DND-41 (cell line): ENCODE data around the gene COL23A1.

ENCODE experiments used
- ATAC-seq: fragments of 200-7000 bp; cut with Tn5 transposase; 3 replicates; pipeline ENCODE4 v1.9.1; 2021; ENCODE audit warnings: low read depth; ENCODE audit not compliant: insufficient read depth
- DNase-seq: peaks from one replicate; pipeline ENCODE4 v3.0.0-alpha.2; 2020
- H2AFZ ChIP-seq: 2 replicates; pipeline ENCODE4 v1.6.0; 2012; ENCODE audit warnings: low read depth, low read length
- H3K27ac ChIP-seq: 2 replicates; pipeline ENCODE4 v1.5.1; 2012; ENCODE audit warnings: low read length, inconsistent platforms
- H3K27me3 ChIP-seq: fragments of 200-600 bp; sonication (generic); 2 replicates; pipeline ENCODE4 v1.6.0; 2012; ENCODE audit warnings: low read length, mild to moderate bottlenecking, inconsistent platforms; ENCODE audit not compliant: insufficient read depth, poor library complexity
- H3K36me3 ChIP-seq: 2 replicates; pipeline ENCODE4 v1.5.1; 2012; ENCODE audit warnings: low read length, inconsistent platforms; ENCODE audit not compliant: insufficient read depth
- H3K4me1 ChIP-seq: 2 replicates; pipeline ENCODE4 v1.5.1; 2012; ENCODE audit warnings: mild to moderate bottlenecking, low read length; ENCODE audit not compliant: insufficient read depth
- H3K4me2 ChIP-seq: 2 replicates; pipeline ENCODE4 v1.6.0; 2012; ENCODE audit warnings: mild to moderate bottlenecking, moderate library complexity, low read length, inconsistent platforms; ENCODE audit not compliant: insufficient read depth
- H3K4me3 ChIP-seq, 2 experiments: fragments of 200-600 bp in 1 of 2; shearing (Covaris generic) in 1 of 2; 2 replicates each; pipeline ENCODE4 v1.5.1; 2012 to 2016; ENCODE audit warnings: inconsistent platforms in 2 of 2, low read length in 2 of 2, mild to moderate bottlenecking in 2 of 2, low read depth in 1 of 2, moderate library complexity in 1 of 2
- H3K79me2 ChIP-seq: 2 replicates; pipeline ENCODE4 v1.6.0; 2012; ENCODE audit warnings: low read length, inconsistent platforms; ENCODE audit not compliant: insufficient read depth
- H3K9ac ChIP-seq: 2 replicates; pipeline ENCODE4 v1.6.0; 2012; ENCODE audit warnings: low read depth, mild to moderate bottlenecking, inconsistent platforms, low read length, moderate library complexity
- H3K9me3 ChIP-seq: 2 replicates; pipeline ENCODE4 v1.5.1; 2012; ENCODE audit warnings: low read length, moderate library complexity, mild to moderate bottlenecking, inconsistent platforms; ENCODE audit not compliant: insufficient read depth, severe bottlenecking
- H4K20me1 ChIP-seq: 2 replicates; pipeline ENCODE4 v1.6.0; 2012; ENCODE audit warnings: low read length; ENCODE audit not compliant: insufficient read depth
- EZH2 ChIP-seq: IDR thresholded peaks from 3 replicates; pipeline ENCODE4 v1.6.1; 2012; ENCODE audit warnings: borderline replicate concordance, low read depth, mild to moderate bottlenecking, moderate library complexity, low read length, inconsistent platforms; ENCODE audit not compliant: severe bottlenecking
- TF ChIP-seq, protein P1 (sequence below): IDR thresholded peaks from 2 replicates; pipeline ENCODE4 v1.5.1; 2012; ENCODE audit warnings: borderline replicate concordance, low read length, moderate library complexity, mild to moderate bottlenecking; ENCODE audit not compliant: poor library complexity, severe bottlenecking; ENCODE audit errors: extremely low read depth

Gene COL23A1

GRCh38 chr5:178223828-178224335 lies 366.3 kb downstream of the COL23A1 start:
- H3K36me3 ChIP-seq, result peaks cover 87% of the 10 kb centered on the region
- no peak overlapping the region for H3K27ac ChIP-seq
- H3K27me3 ChIP-seq, result no peaks in the 10 kb centered on the region
- H3K79me2 ChIP-seq, result peaks cover 10% of the 10 kb centered on the region; the same call in 1 of the 2 replicates
- no peaks in the 10 kb centered on the region for H3K9me3 ChIP-seq
- H2AFZ ChIP-seq, result no peak overlapping the region
- peaks cover 32% of the 10 kb centered on the region; the same call in 1 of the 2 replicates for H4K20me1 ChIP-seq
- H3K9ac ChIP-seq, result no peak overlapping the region
- TF ChIP-seq, protein P1, sequence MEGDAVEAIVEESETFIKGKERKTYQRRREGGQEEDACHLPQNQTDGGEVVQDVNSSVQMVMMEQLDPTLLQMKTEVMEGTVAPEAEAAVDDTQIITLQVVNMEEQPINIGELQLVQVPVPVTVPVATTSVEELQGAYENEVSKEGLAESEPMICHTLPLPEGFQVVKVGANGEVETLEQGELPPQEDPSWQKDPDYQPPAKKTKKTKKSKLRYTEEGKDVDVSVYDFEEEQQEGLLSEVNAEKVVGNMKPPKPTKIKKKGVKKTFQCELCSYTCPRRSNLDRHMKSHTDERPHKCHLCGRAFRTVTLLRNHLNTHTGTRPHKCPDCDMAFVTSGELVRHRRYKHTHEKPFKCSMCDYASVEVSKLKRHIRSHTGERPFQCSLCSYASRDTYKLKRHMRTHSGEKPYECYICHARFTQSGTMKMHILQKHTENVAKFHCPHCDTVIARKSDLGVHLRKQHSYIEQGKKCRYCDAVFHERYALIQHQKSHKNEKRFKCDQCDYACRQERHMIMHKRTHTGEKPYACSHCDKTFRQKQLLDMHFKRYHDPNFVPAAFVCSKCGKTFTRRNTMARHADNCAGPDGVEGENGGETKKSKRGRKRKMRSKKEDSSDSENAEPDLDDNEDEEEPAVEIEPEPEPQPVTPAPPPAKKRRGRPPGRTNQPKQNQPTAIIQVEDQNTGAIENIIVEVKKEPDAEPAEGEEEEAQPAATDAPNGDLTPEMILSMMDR, result no peak
- no peak for TF ChIP-seq EZH2
- H3K4me3 ChIP-seq, result no peak overlapping the region
- DNase-seq (no peak), ATAC-seq (peak; percentile 25; the same call in 1 of the 3 replicates)
- no peak overlapping the region for H3K4me2 ChIP-seq
- no peaks in the 10 kb centered on the region for H3K4me1 ChIP-seq

DNA sequence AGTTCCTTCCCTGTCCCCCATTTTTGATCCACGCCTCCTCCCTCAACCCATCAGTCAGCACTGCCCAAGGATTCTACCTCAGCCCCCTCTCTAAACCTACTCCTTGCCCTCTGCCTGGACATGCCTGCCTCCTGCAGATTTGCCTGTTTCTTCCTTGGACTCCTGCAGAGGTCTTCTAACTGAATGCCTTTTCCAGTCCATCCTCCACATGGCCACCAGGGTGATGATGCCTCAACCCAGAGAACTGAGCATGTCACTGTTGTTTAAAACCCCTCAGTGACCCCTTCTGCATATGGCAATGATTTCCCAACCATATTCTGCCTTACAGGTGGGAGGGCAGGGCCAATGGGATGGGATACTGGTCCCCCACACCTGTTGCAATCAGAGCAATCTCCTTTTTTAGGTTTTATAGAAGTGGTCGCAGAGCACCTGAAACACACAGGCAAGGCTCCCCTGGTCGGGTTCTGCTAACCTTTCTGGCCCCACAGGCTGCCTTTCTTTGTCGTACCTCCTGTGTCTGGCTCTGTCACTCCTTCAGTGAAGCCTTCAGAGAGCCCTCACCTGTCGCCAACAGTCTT lies 366.9 kb downstream of the COL23A1 start:
- H3K27ac ChIP-seq, result no peak overlapping the region
- H3K9ac ChIP-seq, result no peak overlapping the region
- H3K36me3 ChIP-seq, result peaks cover 87% of the 10 kb centered on the region
- H3K9me3 ChIP-seq, result no peaks in the 10 kb centered on the region
- H3K79me2 ChIP-seq, result peaks cover 6% of the 10 kb centered on the region; the same call in 1 of the 2 replicates
- ATAC-seq (no peak), DNase-seq (no peak)
- TF ChIP-seq, protein P1, result no peak
- no peak for TF ChIP-seq EZH2
- no peak overlapping the region for H3K4me3 ChIP-seq
- H4K20me1 ChIP-seq, result peaks cover 28% of the 10 kb centered on the region; the same call in 1 of the 2 replicates
- H3K4me2 ChIP-seq, result no peak overlapping the region
- no peak overlapping the region for H2AFZ ChIP-seq
- no peaks in the 10 kb centered on the region for H3K4me1 ChIP-seq
- no peaks in the 10 kb centered on the region for H3K27me3 ChIP-seq

- Histone ChIP-seq H3K9me3 (no peaks in the 10 kb centered on the region), H3K27me3 (no peaks in the 10 kb centered on the region), H3K27ac (no peak overlapping the region), H3K9ac (no peak overlapping the region), H3K36me3 (peaks cover 79% of the 10 kb centered on the region), H3K4me2 (no peak overlapping the region), H3K4me3 (no peak overlapping the region), H4K20me1 (peaks cover 21% of the 10 kb centered on the region; the same call in 1 of the 2 replicates), H3K4me1 (no peaks in the 10 kb centered on the region), H3K79me2 (peaks cover 6% of the 10 kb centered on the region; the same call in 1 of the 2 replicates), H2AFZ (no peak overlapping the region)
- DNase-seq (no peak), ATAC-seq (0 out of 3 replicates have a peak, but pooled peaks have one; percentile 6)
- TF ChIP-seq, protein P1, result no peak
- no peak for TF ChIP-seq EZH2
Measured at GRCh38 chr5:178222292-178222691, 367.9 kb downstream of the COL23A1 start.
